Adrenal gland (tissue), 12 donors: ENCODE results near the gene PLEKHA7. TPM values are rescaled to one million over a fixed set of nuclear protein-coding genes. Genes with fewer than 3 reads are reported as not detected.
"Not testable (repeated sequence)": the region's sequence is repeated elsewhere in the genome, so short reads cannot be mapped to it uniquely, and the experiment has no call there.

ENCODE experiments used
- DNase-seq, 7 donors: peaks; one replicate each; pipeline ENCODE4 v3.0.0-alpha.2; 2019 to 2020
- H3K27ac ChIP-seq, 5 donors: fragments of 200-600 bp; sonication (generic) in 4 of 5; 1 replicate in 3 of 5; 2 replicates in 2 of 5; pipeline versions ENCODE4 v1.5.1 to v1.8.0; 2016 to 2020; ENCODE audit warnings: mild to moderate bottlenecking in 1 of 5
- H3K27me3 ChIP-seq: fragments of 200-600 bp; 2 replicates; pipeline ENCODE4 v1.8.0; 2021
- H3K36me3 ChIP-seq, 2 donors: fragments of 200-600 bp; replicated peaks in 1 of 2; 1 replicate in 1 of 2; 2 replicates in 1 of 2; pipeline versions ENCODE4 v1.5.1 to v1.8.0; 2018 to 2022
- H3K4me1 ChIP-seq, 2 donors: fragments of 200-600 bp; replicated peaks in 1 of 2; 1 replicate in 1 of 2; 2 replicates in 1 of 2; pipeline versions ENCODE4 v1.5.1 to v1.8.0; 2018 to 2021
- H3K4me3 ChIP-seq, 4 donors: fragments of 200-600 bp; sonication (generic) in 3 of 4; one replicate each; pipeline ENCODE4 v1.5.1; 2016 to 2018
- H3K9me3 ChIP-seq, 3 donors: fragments of 200-600 bp; sonication (generic) in 1 of 3; replicated peaks in 1 of 3; 1 replicate in 2 of 3; 2 replicates in 1 of 3; pipeline versions ENCODE4 v1.5.1 to v1.8.0; 2016 to 2021
- CTCF ChIP-seq, 6 experiments: fragments of 450-650 bp in 4 of 6; fragments of 200-600 bp in 2 of 6; sonication (generic) in 1 of 6; IDR thresholded peaks; 1 replicate in 5 of 6; 2 replicates in 1 of 6; pipeline versions ENCODE4 v1.5.1 to v1.8.0; 2016 to 2021; ENCODE audit warnings: antibody characterized with exemption in 6 of 6, mild to moderate bottlenecking in 2 of 6, moderate library complexity in 1 of 6
- POLR2A ChIP-seq, 2 donors: fragments of 450-650 bp; IDR thresholded peaks; one replicate each; pipeline ENCODE4 v1.6.1; 2017; ENCODE audit warnings: antibody characterized with exemption in 2 of 2, mild to moderate bottlenecking in 2 of 2, moderate library complexity in 1 of 2
- WGBS, 4 donors: extraction: QIAGEN DNeasy Blood & Tissue Kit in 2 of 4; methylation state at CpG; one replicate each; pipeline versions ENCODE4 v1.1.5 to v1.1.7; 2013 to 2017; 5-methylcytosine and 5-hydroxymethylcytosine counted together
- intact Hi-C, 2 donors: fragments of 100-400 bp; cut with DNase I; formaldehyde crosslinking; loops; one replicate each; pipeline versions ENCODE4 v1.14.1 to v1.15.0; 2022 to 2023
- polyA plus RNA-seq, 3 donors: library from polyadenylated mRNA; stranded (reverse); fragments of 200-250 nt in 2 of 3; fragments of 350-450 nt in 1 of 3; fragmentation: Illumina TruSeq in 1 of 3; extraction: RNeasy Lipid Tissue Mini Kit (QIAGEN cat#74804) in 1 of 3; gene quantifications; one replicate each; pipeline ENCODE4 v1.2.3, GENCODE V29; 2013 to 2014
- total RNA-seq, 9 donors: library from RNA; depleted of rRNA in 4 of 9; stranded (reverse); fragments of >200 nt in 4 of 9; fragments of 120-200 nt in 1 of 9; fragmentation: NEBNext Ultra II Directional in 1 of 9; extraction: Animal tissue kit (Norgen Biotek cat#: 25700) in 1 of 9; gene quantifications; one replicate each; pipeline versions ENCODE4 v1.1.0 to v1.2.4, GENCODE V29; 2013 to 2023
- donor health status: healthy with polysubstance abuse.
- donor health status: Bipolar disorder and iron deficiency.
- donor health status: DM: yes; HTN: yes; CAD: no.
- donor health status: DM: no; HTN: no; CAD: no.
- donor health status: DM: no; HTN: no; CAD: no.
- donor health status: DM: yes; HTN: yes; CAD: no.

The PLEKHA7 gene
- total and polyA plus RNA-seq, 12 donors, result 0.54 to 23.7 (median 2.7) TPM

- intact Hi-C loops, result no loop called here
Measured at GRCh38 chr11:17046690-17047089, 32.5 kb upstream of the PLEKHA7 start.

GRCh38 chr11:17036666-17037658 is 22.7 kb upstream of the PLEKHA7 start:
- H3K9me3 ChIP-seq, result no peaks in the 10 kb centered on the region
- intact Hi-C loops, result no loop called here
- H3K4me3 ChIP-seq, result no peak overlapping the region
- TF ChIP-seq CTCF (IDR thresholded peaks at IDR 0.05) (no peak), POLR2A (IDR thresholded peaks at IDR 0.05) (no peak)
- H3K36me3 ChIP-seq, result no peaks in the 10 kb centered on the region
- H3K27ac ChIP-seq, result no peak overlapping the region
- 68 to 80% (median 73%) methylated on average over 5 to 6 of the region's 6 CpGs for WGBS, 4 donors
- H3K4me1 ChIP-seq, result no peaks in the 10 kb centered on the region
- no peak for DNase-seq
- no peaks in the 10 kb centered on the region for H3K27me3 ChIP-seq

More at GRCh38 chr11:17046690-17047089, 32.5 kb upstream of the PLEKHA7 start:
- H3K27me3 ChIP-seq, result no peaks in the 10 kb centered on the region
- no peak overlapping the region for H3K4me3 ChIP-seq
- no peaks in the 10 kb centered on the region for H3K9me3 ChIP-seq
- H3K4me1 ChIP-seq, result no peaks in the 10 kb centered on the region
- no peak for TF ChIP-seq POLR2A (IDR thresholded peaks at IDR 0.05)
- TF ChIP-seq CTCF (IDR thresholded peaks at IDR 0.05), result no peak
- H3K36me3 ChIP-seq, result no peaks in the 10 kb centered on the region
- WGBS, 4 donors, result 70 to 100% (median 82%) methylated on average over 1 to 5 of the region's 5 CpGs
- DNase-seq, result no peak
- no peak overlapping the region for H3K27ac ChIP-seq

- DNase-seq, intact Hi-C loops, H3K36me3 ChIP-seq, H3K27ac ChIP-seq, H3K9me3 ChIP-seq, H3K27me3 ChIP-seq, H3K4me3 ChIP-seq, H3K4me1 ChIP-seq: not testable (repeated sequence)
- whole genome bisulfite sequencing, 4 donors, result 83 to 93% (median 88%) methylated on average over 3 to 10 of the region's 10 CpGs
Measured at GRCh38 chr11:17034027-17034426, 19.8 kb upstream of the PLEKHA7 start.

- H3K36me3 ChIP-seq, result no peaks in the 10 kb centered on the region
- no peak overlapping the region for H3K27ac ChIP-seq
- no peak for DNase-seq
- no peaks in the 10 kb centered on the region for H3K9me3 ChIP-seq
- no peak overlapping the region for H3K4me3 ChIP-seq
- intact Hi-C loops, result no loop called here
- 79 to 93% (median 87%) methylated on average over 3 of the region's 3 CpGs for WGBS, 4 donors
- no peak for TF ChIP-seq CTCF (IDR thresholded peaks at IDR 0.05)
- TF ChIP-seq POLR2A (IDR thresholded peaks at IDR 0.05), result no peak
- no peaks in the 10 kb centered on the region for H3K27me3 ChIP-seq
- H3K4me1 ChIP-seq, result no peaks in the 10 kb centered on the region
Measured at GRCh38 chr11:17026487-17027082, 12.4 kb upstream of the PLEKHA7 start.
